Liver (tissue), 9 donors: Measurements from ENCODE around the gene ATP2B2. TPM values are rescaled to one million over a fixed set of nuclear protein-coding genes. Genes with fewer than 3 reads are reported as not detected.

Source experiments
- DNase-seq: peaks from one replicate; pipeline ENCODE4 v3.0.0-alpha.2; 2017; ENCODE audit warnings: low spot score
- H3K27ac ChIP-seq, 2 donors: one replicate each; pipeline ENCODE4 v1.7.0; 2013; ENCODE audit warnings: inconsistent platforms in 2 of 2, low read length in 2 of 2, control low read depth in 1 of 2, low read depth in 1 of 2, mild to moderate bottlenecking in 1 of 2
- H3K27me3 ChIP-seq, 4 donors: one replicate each; pipeline versions ENCODE4 v1.6.1 to v1.7.0; 2013; ENCODE audit warnings: low read length in 3 of 4, inconsistent platforms in 1 of 4, mild to moderate bottlenecking in 1 of 4, moderate library complexity in 1 of 4; ENCODE audit not compliant: control insufficient read depth in 4 of 4, insufficient read depth in 4 of 4
- H3K36me3 ChIP-seq, 4 donors: one replicate each; pipeline versions ENCODE4 v1.6.1 to v1.7.0; 2013; ENCODE audit warnings: low read length in 3 of 4, mild to moderate bottlenecking in 3 of 4, low read depth in 1 of 4, moderate library complexity in 1 of 4; ENCODE audit not compliant: control insufficient read depth in 4 of 4, insufficient read depth in 3 of 4
- H3K4me1 ChIP-seq, 4 donors: one replicate each; pipeline versions ENCODE4 v1.6.1 to v1.7.0; 2013; ENCODE audit warnings: low read length in 3 of 4, mild to moderate bottlenecking in 3 of 4, moderate library complexity in 1 of 4; ENCODE audit not compliant: control insufficient read depth in 4 of 4, insufficient read depth in 4 of 4
- H3K4me3 ChIP-seq, 3 donors: one replicate each; pipeline versions ENCODE4 v1.6.1 to v1.7.0; 2013; ENCODE audit warnings: low read length in 3 of 3, control low read depth in 1 of 3, low read depth in 1 of 3, mild to moderate bottlenecking in 1 of 3
- H3K9ac ChIP-seq, 2 donors: one replicate each; pipeline ENCODE4 v1.7.0; 2013; ENCODE audit warnings: low read length in 2 of 2, mild to moderate bottlenecking in 2 of 2, moderate library complexity in 2 of 2, control low read depth in 1 of 2, low read depth in 1 of 2
- H3K9me3 ChIP-seq, 4 donors: one replicate each; pipeline versions ENCODE4 v1.6.1 to v1.7.0; 2013; ENCODE audit warnings: low read length in 3 of 4; ENCODE audit not compliant: control insufficient read depth in 4 of 4
- ATF3 ChIP-seq: IDR thresholded peaks from 2 replicates; pipeline ENCODE4 v1.6.1; 2016; ENCODE audit warnings: antibody characterized with exemption
- CTCF ChIP-seq: fragments of 150-350 bp; IDR thresholded peaks from 2 replicates; pipeline ENCODE4 v1.5.1; 2017; ENCODE audit warnings: improper control_type of control experiment, low read depth, low read length; ENCODE audit not compliant: missing input control
- EGR1 ChIP-seq, 2 donors: IDR thresholded peaks; 2 replicates each; pipeline ENCODE4 v1.6.1; 2016 to 2018; ENCODE audit warnings: antibody characterized with exemption in 2 of 2, low read depth in 2 of 2
- FOXA1 ChIP-seq: IDR thresholded peaks from 2 replicates; pipeline ENCODE4 v1.6.1; 2016; ENCODE audit warnings: antibody characterized with exemption
- FOXA2 ChIP-seq: IDR thresholded peaks from 2 replicates; pipeline ENCODE4 v1.6.1; 2016; ENCODE audit warnings: antibody characterized with exemption
- GABPA ChIP-seq, 2 donors: IDR thresholded peaks in 1 of 2; conservative IDR thresholded peaks in 1 of 2; 2 replicates each; pipeline ENCODE4 v1.6.1; 2016; ENCODE audit warnings: antibody characterized with exemption in 2 of 2, mild to moderate bottlenecking in 1 of 2, moderate library complexity in 1 of 2
- HNF4G ChIP-seq: IDR thresholded peaks from 2 replicates; pipeline ENCODE4 v1.6.1; 2016; ENCODE audit warnings: antibody characterized with exemption
- JUND ChIP-seq, 2 donors: IDR thresholded peaks; 2 replicates each; pipeline ENCODE4 v1.6.1; 2016; ENCODE audit warnings: antibody characterized with exemption in 2 of 2
- MAX ChIP-seq: IDR thresholded peaks from 2 replicates; pipeline ENCODE4 v1.6.1; 2016; ENCODE audit warnings: antibody characterized with exemption
- NR2F2 ChIP-seq: IDR thresholded peaks from 2 replicates; pipeline ENCODE4 v1.6.1; 2016; ENCODE audit warnings: antibody characterized with exemption
- RAD21 ChIP-seq, 2 donors: IDR thresholded peaks; 2 replicates each; pipeline ENCODE4 v1.6.1; 2016; ENCODE audit warnings: antibody characterized with exemption in 2 of 2, mild to moderate bottlenecking in 2 of 2
- REST ChIP-seq: IDR thresholded peaks from 2 replicates; pipeline ENCODE4 v1.6.1; 2016; ENCODE audit warnings: antibody characterized with exemption, mild to moderate bottlenecking
- RXRA ChIP-seq, 2 donors: IDR thresholded peaks; 2 replicates each; pipeline ENCODE4 v1.6.1; 2017 to 2018; ENCODE audit warnings: antibody characterized with exemption in 2 of 2, mild to moderate bottlenecking in 1 of 2
- TAF1 ChIP-seq: conservative IDR thresholded peaks from 2 replicates; pipeline ENCODE4 v1.6.1; 2016; ENCODE audit warnings: antibody characterized with exemption, mild to moderate bottlenecking
- YY1 ChIP-seq: IDR thresholded peaks from 2 replicates; pipeline ENCODE4 v1.6.1; 2016; ENCODE audit warnings: antibody characterized with exemption, mild to moderate bottlenecking
- ZBTB33 ChIP-seq: IDR thresholded peaks from 2 replicates; pipeline ENCODE4 v1.6.1; 2016; ENCODE audit warnings: antibody characterized with exemption
- WGBS: extraction: QIAGEN DNeasy Blood & Tissue Kit; methylation state at CpG from one replicate; pipeline ENCODE4 v1.1.7; 2013; 5-methylcytosine and 5-hydroxymethylcytosine counted together
- polyA plus RNA-seq, 2 donors: library from polyadenylated mRNA; stranded (reverse) in 1 of 2; unstranded in 1 of 2; fragments of 200-250 nt in 1 of 2; fragments of >200 nt in 1 of 2; fragmentation: Nextera tagmentation in 1 of 2; extraction: Ambion mirVana in 1 of 2; gene quantifications; one replicate each; pipeline versions ENCODE4 v1.2.1 to v1.2.3, GENCODE V29; 2013 to 2015
- total RNA-seq, 2 donors: library from RNA; depleted of rRNA; stranded (reverse); fragments of >200 nt; gene quantifications; one replicate each; pipeline ENCODE4 v1.2.3, GENCODE V29; 2014
- donor health status: healthy.
- donor health status: healthy.
- donor health status: healthy.
- donor health status: healthy.
- donor health status: healthy.

The ATP2B2 gene
- total and polyA plus RNA-seq, 4 donors: 10.4 to 27.8 (median 20.7) TPM

- Histone ChIP-seq H3K4me3 (no peak overlapping the region), H3K4me1 (no peaks in the 10 kb centered on the region), H3K9ac (no peak overlapping the region), H3K27ac (no peak overlapping the region), H3K36me3 (peaks cover 0 to 52% (median 34%) of the 10 kb centered on the region in 4 donors), H3K27me3 (no peaks in the 10 kb centered on the region), H3K9me3 (no peaks in the 10 kb centered on the region)
- TF ChIP-seq NR2F2 (no peak), REST (no peak), RXRA (IDR thresholded peaks at IDR 0.05) (no peak), FOXA2 (no peak), JUND (IDR thresholded peaks at IDR 0.05) (no peak), YY1 (no peak), RAD21 (IDR thresholded peaks at IDR 0.05) (no peak), FOXA1 (no peak), GABPA (IDR thresholded peaks at IDR 0.05 in 1 of 2, conservative IDR thresholded peaks at IDR 0.05 in 1 of 2) (no peak), ATF3 (no peak), ZBTB33 (no peak), HNF4G (no peak), CTCF (no peak), MAX (no peak), TAF1 (no peak)
- no peak for DNase-seq
- 72% methylated on average over 2 of the region's 2 CpGs for WGBS
These were observed 115.4 kb downstream of the ATP2B2 start for GRCh38 chr3:10389995-10390394.

GRCh38 chr3:10389339-10389738, 116.0 kb downstream of the ATP2B2 start:
- Histone ChIP-seq H3K4me1 (no peaks in the 10 kb centered on the region), H3K9ac (no peak overlapping the region), H3K36me3 (peaks cover 0 to 48% (median 31%) of the 10 kb centered on the region in 4 donors), H3K27me3 (no peaks in the 10 kb centered on the region), H3K4me3 (no peak overlapping the region), H3K27ac (no peak overlapping the region), H3K9me3 (no peaks in the 10 kb centered on the region)
- 77% methylated on average over 1 of the region's 1 CpG for WGBS
- DNase-seq: no peak
- no peak for TF ChIP-seq FOXA1
- TF ChIP-seq RAD21 (IDR thresholded peaks at IDR 0.05): no peak
- TF ChIP-seq REST: no peak
- TF ChIP-seq GABPA (IDR thresholded peaks at IDR 0.05 in 1 of 2, conservative IDR thresholded peaks at IDR 0.05 in 1 of 2): no peak
- TF ChIP-seq EGR1 (IDR thresholded peaks at IDR 0.05; ENCODE audit: low read depth in 2 of 2): no peak
